Fibroblast of lung (primary cell): ENCODE results near the gene PTPRN.

Experiments
- CTCF ChIP-seq, 2 donors: IDR thresholded peaks in 1 of 2; conservative IDR thresholded peaks in 1 of 2; 1 replicate in 1 of 2; 2 replicates in 1 of 2; pipeline ENCODE4 v1.5.1; 2011 to 2012; ENCODE audit warnings: low read length in 2 of 2, control low read depth in 1 of 2, inconsistent platforms in 1 of 2, low read depth in 1 of 2, mild to moderate bottlenecking in 1 of 2
- EZH2 ChIP-seq: IDR thresholded peaks from 2 replicates; pipeline ENCODE4 v1.5.1; 2012; ENCODE audit warnings: low read length, control low read depth, mild to moderate bottlenecking; ENCODE audit errors: missing control alignments

DNA sequence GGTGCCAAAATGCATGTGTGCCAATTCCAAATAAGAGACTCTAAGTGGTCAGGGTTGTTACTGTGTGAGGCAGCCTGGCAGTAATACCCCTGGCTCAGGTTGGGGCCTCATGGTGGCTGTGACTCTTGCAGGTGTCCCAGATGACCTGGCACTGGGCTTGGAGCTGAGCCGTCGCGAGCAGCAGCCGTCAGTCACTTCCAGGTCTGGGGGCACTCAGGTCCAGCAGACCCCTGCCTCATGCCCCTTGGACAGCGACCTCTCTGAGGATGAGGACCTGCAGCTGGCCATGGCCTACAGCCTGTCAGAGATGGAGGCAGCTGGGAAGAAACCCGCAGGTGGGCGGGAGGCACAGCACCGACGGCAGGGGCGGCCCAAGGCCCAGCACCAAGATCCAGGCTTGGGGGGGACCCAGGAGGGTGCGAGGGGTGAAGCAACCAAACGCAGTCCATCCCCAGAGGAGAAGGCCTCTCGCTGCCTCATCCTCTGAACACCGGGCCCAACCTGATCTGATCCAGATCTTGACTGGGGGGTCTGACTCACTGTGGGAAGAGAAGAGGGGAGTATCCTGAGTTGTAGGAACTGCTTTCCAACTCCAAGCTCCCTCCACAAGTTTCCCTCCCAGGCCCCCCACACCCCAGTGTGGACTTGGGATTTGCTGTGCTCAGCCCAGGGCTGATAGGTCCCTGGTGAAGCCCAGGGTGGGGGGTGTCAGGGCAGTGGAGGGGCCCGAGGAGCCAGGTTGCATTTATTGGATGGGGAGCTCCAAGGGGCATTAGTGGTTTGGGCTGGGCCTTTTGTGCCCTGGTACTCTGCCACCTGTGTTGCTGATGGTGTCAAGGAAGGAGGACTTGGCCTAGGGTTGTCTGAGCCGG, 24.5 kb downstream of the PTPRN start:
- TF ChIP-seq CTCF (conservative IDR thresholded peaks at IDR 0.05 in 1 of 2, IDR thresholded peaks at IDR 0.05 in 1 of 2; ENCODE audit: low read depth in 1 of 2, low read length in 2 of 2) (no peak), EZH2 (no peak)
